Measurements from ENCODE around the gene C4orf50. TPM values are rescaled to one million over a fixed set of nuclear protein-coding genes. Genes with fewer than 3 reads are reported as not detected.
A peak's percentile ranks its signal among the peaks of the same experiment; 100 is the strongest.

The C4orf50 gene
- total RNA-seq, 1 experiment from 2014 or later = 0.17 TPM

GRCh38 chr4:5889002-5889696 is 129.1 kb downstream of the C4orf50 start:
- no peak overlapping the region for H2AK5ac ChIP-seq (ENCODE audit: insufficient read length, low read length)
- H3K4me2 ChIP-seq (ENCODE audit: insufficient read depth, insufficient read length, low read length) = peak overlapping the region; percentile 82
- H2BK120ac ChIP-seq (ENCODE audit: low read depth, low read length, poor library complexity, severe bottlenecking) = no peak overlapping the region
- H3K23me2 ChIP-seq (ENCODE audit: insufficient read length, low read depth, low read length, poor library complexity, severe bottlenecking) = peaks cover 20% of the 10 kb centered on the region
- H4K91ac ChIP-seq (ENCODE audit: insufficient read length, low read depth, low read length) = no peak overlapping the region
- peaks cover 3% of the 10 kb centered on the region for H3K79me1 ChIP-seq (ENCODE audit: insufficient read depth, low read depth, low read length, poor library complexity, severe bottlenecking)
- no peak overlapping the region for H2BK15ac ChIP-seq (ENCODE audit: low read depth, low read length)
- H3K14ac ChIP-seq (ENCODE audit: insufficient read depth, low read length) = no peak overlapping the region
- Mint-ChIP-seq H3K4me3 (peak overlapping the region; percentile 68 to 84), H3K36me3 (ENCODE audit: insufficient read depth in 1 of 3, low read depth in 3 of 3) (peaks cover 0 to 3% (median 0%) of the 10 kb centered on the region in 3 experiments; a peak in 1 of 7 replicates), H3K27me3 (ENCODE audit: low read depth) (peaks cover 46% of the 10 kb centered on the region), H3K9me3 (peaks cover 0 to 8% of the 10 kb centered on the region in 2 experiments; a peak in 1 of 5 replicates), H3K27ac (peak overlapping the region in 2 of 3 experiments; percentile 49 to 53; a peak in 2 of 7 replicates), H3K4me1 (peaks cover 50 to 55% of the 10 kb centered on the region in 2 experiments)
- H2BK20ac ChIP-seq (ENCODE audit: low read depth, low read length, poor library complexity, severe bottlenecking) = no peak overlapping the region
- TF ChIP-seq CTCF (conservative IDR thresholded peaks at IDR 0.05) = no peak
- H3K79me2 ChIP-seq (ENCODE audit: insufficient read depth, low read length) = peaks cover 22% of the 10 kb centered on the region
- H3K27ac ChIP-seq (ENCODE audit: insufficient read length, low read depth, low read length) = no peak overlapping the region
- no peak overlapping the region for H2BK5ac ChIP-seq (ENCODE audit: insufficient read length, low read length)
- no peak overlapping the region for H3T11ph ChIP-seq (ENCODE audit: low read length)
- no peak overlapping the region for H2AFZ ChIP-seq (ENCODE audit: low read length)
- no peak overlapping the region for H2BK12ac ChIP-seq (ENCODE audit: insufficient read length, low read depth, low read length)
- no peak overlapping the region for H4K8ac ChIP-seq (replicated peaks; ENCODE audit: insufficient read length, low read depth, low read length)
- WGBS (ENCODE audit: extremely low coverage, insufficient read length, low lambda C conversion rate) = no CpG with 5 or more reads among the region's 8 CpGs
- H3K4me1 ChIP-seq (ENCODE audit: insufficient read depth, low read length) = peaks cover 7% of the 10 kb centered on the region; the same call in 1 of the 2 replicates
- H3K9me3 ChIP-seq (ENCODE audit: control insufficient read depth, low read depth, low read length) = no peaks in the 10 kb centered on the region
- H3K9ac ChIP-seq (ENCODE audit: extremely low read depth, insufficient read length, low read length) = peak overlapping the region; percentile 9
- no peak overlapping the region for H3K4ac ChIP-seq (ENCODE audit: low read depth, low read length)
- no peak overlapping the region for H4K5ac ChIP-seq (ENCODE audit: insufficient read length, low read depth, low read length)
- H3K27me3 ChIP-seq (ENCODE audit: insufficient read depth, low read length) = peaks cover 18% of the 10 kb centered on the region; the same call in 1 of the 2 replicates
- no peak overlapping the region for H3K23ac ChIP-seq (ENCODE audit: insufficient read length, low read depth, low read length)
- H3K18ac ChIP-seq (ENCODE audit: insufficient read length, low read depth, low read length) = no peak overlapping the region
- no peak overlapping the region for H3K56ac ChIP-seq (ENCODE audit: insufficient read length, low read depth, low read length)
- no peak for DNase-seq
- no peaks in the 10 kb centered on the region for H4K20me1 ChIP-seq (ENCODE audit: control insufficient read depth, insufficient read depth, insufficient read length)

Measured in H9 (cell line).